GM12864 (cell line): Measurements from ENCODE around the gene SEZ6L.

Experiments
- DNase-seq: peaks from one replicate; pipeline ENCODE4 v3.0.0-alpha.2; 2011; ENCODE audit warnings: low read depth
- H3K4me3 ChIP-seq: 2 replicates; pipeline ENCODE4 v1.5.1; 2011; ENCODE audit warnings: mild to moderate bottlenecking, low read depth, low read length, control low read depth
- CTCF ChIP-seq: IDR thresholded peaks from 2 replicates; pipeline ENCODE4 v1.5.1; 2011; ENCODE audit warnings: low read depth, mild to moderate bottlenecking, moderate library complexity, low read length, control low read depth, inconsistent platforms; ENCODE audit errors: missing control alignments

The SEZ6L gene

DNA sequence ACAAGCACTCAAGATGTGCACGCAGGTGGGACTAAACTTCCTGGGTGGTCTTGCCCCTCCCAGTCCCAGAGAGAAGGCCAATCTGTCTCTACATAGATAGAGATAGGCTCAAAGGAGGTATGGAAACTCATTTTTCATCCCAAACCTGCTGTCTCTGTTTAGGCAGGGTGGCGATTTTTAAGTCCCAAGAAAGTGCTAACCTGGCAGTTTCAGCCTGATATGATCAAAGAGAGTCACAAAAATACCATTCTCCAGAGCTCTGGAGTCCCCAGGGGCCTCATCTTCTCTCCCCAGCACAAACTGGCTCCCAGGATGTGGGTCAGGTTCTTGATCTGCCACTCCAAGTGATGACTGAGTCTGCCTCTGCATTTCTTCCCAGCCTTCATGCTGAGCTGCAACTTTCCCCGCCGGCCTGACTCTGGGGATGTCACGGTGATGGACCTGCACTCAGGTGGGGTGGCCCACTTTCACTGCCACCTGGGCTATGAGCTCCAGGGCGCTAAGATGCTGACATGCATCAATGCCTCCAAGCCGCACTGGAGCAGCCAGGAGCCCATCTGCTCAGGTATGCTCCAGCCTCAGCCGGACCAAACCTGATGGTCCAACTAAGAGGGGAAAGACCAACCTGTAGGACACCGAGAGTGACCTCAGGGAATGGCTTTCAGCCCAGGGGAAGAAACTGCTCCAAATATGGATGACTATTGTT lies 129.5 kb downstream of the SEZ6L start:
- H3K4me3 ChIP-seq, result no peak overlapping the region
- no peak for DNase-seq
- TF ChIP-seq CTCF, result no peak

- TF ChIP-seq CTCF, result no peak
- no peak overlapping the region for H3K4me3 ChIP-seq
- DNase-seq, result no peak
These were observed 133.5 kb downstream of the SEZ6L start for GRCh38 chr22:26302726-26303125.

GRCh38 chr22:26303475-26303874 lies 134.2 kb downstream of the SEZ6L start:
- DNase-seq, result no peak
- TF ChIP-seq CTCF, result no peak
- H3K4me3 ChIP-seq, result no peak overlapping the region

- no peak overlapping the region for H3K4me3 ChIP-seq
- no peak for TF ChIP-seq CTCF
- DNase-seq, result no peak
These were observed 135.5 kb downstream of the SEZ6L start for GRCh38 chr22:26304730-26305129.

DNA sequence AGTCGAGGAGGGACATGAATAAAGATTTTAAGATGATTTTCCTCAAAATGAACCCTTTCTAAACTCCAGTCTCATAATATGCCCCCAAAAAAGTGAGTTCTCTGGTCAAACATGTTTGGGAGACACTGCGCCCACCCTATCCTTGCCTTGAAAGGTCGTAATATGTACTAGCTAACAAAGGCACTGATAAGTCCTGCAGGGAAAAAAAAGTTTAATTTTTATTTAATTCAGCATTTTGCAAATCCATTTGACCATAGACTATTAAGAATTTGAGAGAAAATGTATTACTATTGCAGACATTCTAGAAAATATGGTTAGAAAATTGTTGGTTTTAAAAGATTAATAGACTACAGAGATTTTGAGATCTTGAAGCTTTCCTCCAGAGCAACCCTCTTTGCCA lies 139.2 kb downstream of the SEZ6L start:
- no peak for TF ChIP-seq CTCF
- H3K4me3 ChIP-seq, result no peak overlapping the region
- no peak for DNase-seq

GRCh38 chr22:26310616-26311015 lies 141.4 kb downstream of the SEZ6L start:
- TF ChIP-seq CTCF, result no peak
- no peak for DNase-seq
- no peak overlapping the region for H3K4me3 ChIP-seq

GRCh38 chr22:26313291-26313690 lies 144.0 kb downstream of the SEZ6L start:
- no peak overlapping the region for H3K4me3 ChIP-seq
- TF ChIP-seq CTCF, result no peak
- no peak for DNase-seq
